Globus pallidus (tissue), 1 donor: ENCODE results near the gene SEC11C.

ENCODE experiments used
- DNase-seq: peaks from one replicate; pipeline ENCODE4 v3.0.0-alpha.2; 2015; ENCODE audit warnings: low spot score

SEC11C gene

DNA sequence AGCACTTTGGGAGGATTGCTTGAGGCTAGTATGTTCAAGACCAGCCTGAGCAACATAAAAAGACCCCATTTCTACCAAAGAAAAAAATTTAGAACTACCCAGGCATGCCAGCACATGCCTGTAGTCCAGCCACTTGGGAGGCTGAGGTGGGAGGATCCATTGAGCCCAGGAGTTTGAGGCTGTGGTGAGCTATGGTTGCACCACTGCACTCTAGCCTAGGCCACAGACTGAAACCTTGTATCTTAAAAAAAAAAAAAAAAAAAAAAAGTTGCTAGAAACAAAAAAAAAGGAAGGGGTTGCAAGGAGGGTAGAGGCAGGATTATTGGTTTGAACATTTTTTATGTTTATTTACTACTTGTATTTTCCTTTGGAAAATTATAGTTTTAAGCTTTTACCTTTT, 4.8 kb downstream of the SEC11C start:
- no peak for DNase-seq

DNA sequence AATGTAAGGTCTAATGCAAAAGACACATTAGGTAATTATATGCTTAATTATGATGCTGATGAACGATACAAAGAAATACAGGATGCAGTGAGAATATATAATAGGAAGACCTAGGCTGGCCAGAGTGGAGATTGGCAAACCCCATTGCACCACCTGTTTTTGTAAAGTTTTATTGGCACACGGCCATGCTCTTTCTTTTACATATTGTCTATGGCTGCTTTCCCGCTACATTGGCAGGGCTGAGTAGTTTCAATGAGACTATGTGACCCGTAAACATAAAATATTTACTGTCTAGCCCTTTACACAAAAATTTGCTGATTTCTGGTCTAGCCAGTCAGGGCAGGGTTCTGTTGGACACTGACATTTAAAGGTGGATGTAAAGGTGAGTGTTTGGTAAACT, 5.4 kb downstream of the SEC11C start:
- no peak for DNase-seq

DNA sequence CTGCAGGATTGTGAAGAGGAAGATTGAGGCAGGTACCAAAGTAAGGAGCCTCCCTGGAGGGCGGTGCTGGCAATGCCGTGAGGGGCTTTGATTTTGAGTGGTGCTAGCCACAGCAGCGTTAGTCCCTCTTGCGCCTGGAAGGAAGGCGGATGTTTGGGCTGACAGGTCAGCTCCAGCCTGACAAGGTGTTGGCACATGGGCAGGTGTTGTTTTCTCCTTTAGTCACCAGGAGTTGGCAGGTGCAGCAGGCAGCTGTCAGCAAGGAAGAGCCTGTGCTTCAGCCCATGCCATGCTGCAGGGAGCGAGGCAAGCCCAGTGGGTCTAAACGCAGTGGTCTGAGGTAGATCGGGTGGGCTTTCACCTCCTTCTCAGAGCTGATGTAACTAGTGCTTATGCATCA, 8.5 kb downstream of the SEC11C start:
- DNase-seq: no peak

DNA sequence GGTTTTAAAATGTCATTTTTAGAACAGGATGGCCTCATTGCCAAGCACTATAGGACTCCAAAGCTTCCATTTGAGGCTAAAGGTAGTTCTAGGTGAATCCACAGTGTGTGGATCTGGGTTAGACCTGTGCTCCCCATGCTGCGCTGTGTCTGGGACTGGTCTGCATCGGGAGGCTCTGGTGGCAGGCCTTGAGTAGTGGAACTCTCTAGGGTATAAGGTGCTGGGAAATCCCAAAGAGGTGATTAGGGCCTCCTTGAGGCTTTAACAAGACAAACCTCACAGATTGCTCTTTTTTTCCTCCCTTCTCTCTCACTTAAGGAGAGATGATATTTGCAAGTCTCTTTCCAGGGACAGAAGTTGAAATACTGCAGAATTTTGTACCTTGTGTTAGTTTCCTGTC, 9.3 kb downstream of the SEC11C start:
- no peak for DNase-seq

DNA sequence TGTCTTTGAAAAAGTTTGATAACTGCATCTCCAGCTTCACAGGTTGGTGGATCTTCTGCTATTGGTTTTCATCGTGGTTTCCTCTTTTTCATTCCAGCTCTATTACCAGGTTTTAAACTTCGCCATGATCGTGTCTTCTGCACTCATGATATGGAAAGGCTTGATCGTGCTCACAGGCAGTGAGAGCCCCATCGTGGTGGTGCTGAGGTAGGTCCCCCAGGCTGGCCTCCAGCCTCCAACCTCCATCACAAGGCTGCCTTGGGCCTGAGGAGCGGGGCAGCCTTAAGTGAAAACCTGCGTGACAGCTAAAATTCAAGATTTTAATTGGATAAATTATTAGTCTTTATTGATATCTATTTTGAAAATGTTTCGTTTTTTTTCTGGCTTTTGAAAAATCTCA, 9.7 kb downstream of the SEC11C start:
- no peak for DNase-seq

DNA sequence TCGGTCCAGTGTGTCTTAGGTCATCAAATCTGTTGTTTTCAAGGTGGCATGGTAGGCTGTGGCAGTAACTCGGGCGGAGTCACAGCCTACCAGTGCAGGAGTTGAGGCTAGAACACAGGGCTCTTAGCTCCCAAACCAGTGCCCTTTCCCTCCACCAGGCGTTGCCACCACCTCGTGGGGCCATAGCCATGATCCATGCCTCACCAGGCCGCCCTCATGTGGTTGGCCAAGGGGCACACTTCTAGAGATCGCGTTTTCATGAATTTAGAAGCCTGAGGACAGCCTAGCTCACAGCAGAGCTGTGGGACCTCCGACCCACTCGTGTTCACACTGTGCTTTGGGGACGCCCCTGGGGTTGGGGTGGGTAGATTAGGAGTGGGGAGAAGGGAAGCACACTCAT, 10.6 kb downstream of the SEC11C start:
- no peak for DNase-seq

DNA sequence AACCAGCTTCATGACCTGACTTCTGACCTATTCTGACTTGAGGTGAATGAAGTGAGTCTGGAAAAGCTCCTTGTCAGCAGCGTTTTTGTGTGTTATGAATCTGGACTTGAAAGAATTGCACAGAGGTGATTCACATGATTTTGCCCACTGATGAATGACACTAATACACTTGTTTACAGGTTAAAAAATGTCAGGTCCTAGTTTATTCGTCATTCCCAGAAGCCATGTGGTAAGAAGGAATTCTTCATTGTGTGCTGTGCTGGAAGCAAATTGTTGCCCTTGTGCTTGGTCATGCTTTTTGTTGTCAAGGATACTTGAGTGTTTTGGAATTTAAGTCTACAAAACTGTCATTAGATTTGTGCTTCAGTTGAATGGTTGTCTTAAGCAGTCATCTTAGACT, 15.5 kb downstream of the SEC11C start:
- peak; percentile 21 for DNase-seq

DNA sequence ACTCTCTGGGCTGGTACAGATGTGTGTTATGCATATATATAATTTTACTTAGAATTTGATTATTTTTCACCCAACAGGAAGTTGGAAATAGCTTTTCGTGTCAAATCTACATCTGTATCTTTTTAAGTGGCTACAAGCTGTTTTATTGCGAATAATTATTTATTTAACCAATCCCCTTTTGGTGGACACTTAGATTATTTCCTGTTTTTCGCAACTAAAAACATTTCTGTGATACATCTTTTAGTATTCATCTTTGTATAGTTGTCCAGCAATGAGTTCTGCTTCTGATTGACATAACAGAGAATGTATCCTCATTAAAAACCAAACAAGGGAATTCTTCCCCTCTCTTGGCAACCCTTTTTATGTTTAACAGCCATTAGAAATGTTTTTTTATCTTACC, 16.6 kb downstream of the SEC11C start:
- DNase-seq: no peak

DNA sequence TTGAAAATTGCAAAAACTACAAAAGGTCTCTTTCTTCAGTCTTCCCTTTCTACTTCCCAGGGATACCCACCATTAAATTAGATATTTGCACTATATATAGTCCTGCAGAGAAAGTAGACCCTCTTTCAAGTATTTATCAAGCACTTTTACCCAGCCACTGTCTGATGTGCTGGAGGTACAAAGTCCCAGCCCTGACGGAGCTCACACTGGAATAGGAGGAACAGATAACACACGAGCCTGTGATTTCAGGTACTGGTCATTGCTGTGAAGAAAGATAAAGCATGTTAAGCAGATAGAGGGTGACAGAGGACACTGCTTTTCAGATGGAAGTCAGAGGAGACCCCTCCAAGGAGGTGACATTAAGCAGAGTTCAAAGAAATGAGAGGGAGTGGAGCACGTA, 19.6 kb downstream of the SEC11C start:
- DNase-seq: no peak

DNA sequence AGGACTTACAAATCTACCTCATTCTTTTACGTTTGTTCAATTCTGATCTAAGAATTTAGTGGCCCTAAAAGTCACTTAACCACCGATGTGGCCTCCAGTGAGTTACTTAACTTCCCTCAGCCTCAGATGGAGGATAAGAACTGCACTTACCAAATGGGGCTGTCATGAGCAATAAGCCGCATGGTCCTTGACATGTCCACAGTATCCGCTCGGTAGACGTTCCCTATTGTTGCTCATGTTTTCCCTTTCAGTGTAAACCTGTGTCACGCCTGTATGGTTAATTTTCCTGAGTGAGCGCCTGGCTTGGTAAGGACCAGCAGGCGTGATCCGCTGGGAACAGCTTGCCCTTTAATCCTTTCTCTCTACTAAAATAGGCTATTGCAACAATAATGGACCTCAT, 20.3 kb downstream of the SEC11C start:
- DNase-seq: no peak

DNA sequence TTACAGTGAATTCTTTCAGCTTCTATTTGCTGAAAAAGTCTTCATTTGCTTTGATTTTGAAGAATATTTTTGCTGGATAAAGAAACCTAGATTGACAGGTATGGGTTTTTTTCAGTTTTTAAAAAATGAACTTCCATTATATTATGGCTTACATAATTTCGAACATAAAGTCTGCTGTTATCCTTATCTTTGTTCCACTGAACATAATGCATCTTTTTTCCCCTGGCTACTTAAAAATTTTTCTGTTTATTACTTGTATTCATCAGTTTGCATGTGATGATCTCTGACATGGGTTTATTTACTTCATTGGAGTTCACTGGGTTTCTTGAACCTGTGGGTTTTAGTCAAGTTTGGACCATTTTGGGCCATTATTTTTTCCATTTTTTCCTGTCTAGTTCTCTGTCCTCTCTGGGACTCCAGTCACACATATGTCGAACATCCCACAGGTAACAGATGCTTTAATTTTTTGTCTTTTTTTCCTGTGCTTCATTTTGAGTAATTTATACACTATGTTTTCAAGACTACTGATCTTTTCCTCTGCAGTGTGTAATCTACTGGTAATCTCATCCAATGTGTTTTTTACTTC, 33.1 kb downstream of the SEC11C start:
- DNase-seq: no peak

DNA sequence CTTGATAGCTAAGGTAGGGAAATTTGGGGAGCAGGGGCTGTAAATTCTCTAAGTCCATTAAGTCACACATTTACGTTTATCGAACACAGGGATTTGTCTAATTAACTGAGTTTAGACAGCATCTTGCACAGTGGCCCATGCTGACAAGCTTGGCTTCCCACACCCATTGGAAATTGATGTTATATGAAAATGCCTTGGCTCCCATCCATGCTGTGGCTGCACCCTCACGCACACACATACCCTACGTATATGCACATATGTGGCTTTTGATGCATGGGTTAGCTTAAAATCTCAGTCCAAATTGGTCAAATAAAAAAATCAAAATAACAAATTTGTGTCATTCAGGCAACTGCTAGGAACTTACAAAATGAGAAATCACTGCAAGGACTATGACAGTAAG, 37.8 kb downstream of the SEC11C start:
- DNase-seq: no peak

DNA sequence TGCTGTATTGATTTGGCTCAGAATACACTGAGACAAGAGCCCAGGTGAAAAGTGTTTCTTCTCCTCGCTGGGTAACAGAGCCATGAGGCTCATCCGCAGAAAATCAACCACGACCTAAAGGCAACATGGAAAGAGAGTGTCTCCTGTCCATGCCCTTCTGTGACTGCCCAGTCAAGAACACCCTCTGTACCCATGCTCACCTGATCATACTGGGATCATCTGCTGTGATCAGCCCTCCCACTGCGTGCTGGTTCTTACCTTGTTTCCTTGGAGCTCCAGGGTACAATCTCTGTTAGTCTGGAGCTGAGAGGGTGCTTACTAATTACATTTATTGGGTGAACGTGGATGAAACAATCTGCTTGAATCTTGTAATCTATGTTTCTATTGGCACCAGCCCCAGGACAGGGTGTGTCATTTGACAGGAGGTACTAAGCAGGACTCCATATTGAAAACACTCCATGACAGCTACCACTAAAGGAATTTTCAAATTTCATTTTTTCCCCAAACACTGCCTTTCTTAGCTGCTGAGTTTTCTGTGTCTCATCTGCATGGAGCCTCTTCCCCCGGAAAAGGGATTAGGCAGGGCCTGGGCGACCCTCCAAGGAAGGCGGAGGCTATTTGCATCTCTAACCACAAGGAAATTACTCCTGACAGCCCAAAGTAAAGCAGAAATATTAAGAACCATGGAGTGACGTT, 40.6 kb downstream of the SEC11C start:
- no peak for DNase-seq

DNA sequence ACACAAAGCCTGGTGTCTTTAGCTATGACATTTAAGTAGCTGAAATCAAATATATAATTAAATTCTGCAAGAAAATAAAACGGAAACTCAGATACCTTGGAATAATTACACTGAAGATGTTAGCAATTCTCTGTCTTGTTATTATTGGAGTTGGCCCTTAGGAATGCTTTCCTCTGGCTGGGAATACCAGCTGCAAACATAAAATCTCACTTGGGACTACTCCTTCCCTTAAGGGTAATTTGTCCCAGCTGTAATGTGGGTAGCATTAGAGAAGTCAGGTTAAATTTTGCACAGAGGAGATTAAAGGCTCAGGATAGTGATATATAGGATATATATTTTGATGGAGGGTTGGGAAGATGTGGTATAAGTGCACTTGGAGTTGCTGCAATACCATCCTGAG, 43.0 kb downstream of the SEC11C start:
- DNase-seq: no peak

DNA sequence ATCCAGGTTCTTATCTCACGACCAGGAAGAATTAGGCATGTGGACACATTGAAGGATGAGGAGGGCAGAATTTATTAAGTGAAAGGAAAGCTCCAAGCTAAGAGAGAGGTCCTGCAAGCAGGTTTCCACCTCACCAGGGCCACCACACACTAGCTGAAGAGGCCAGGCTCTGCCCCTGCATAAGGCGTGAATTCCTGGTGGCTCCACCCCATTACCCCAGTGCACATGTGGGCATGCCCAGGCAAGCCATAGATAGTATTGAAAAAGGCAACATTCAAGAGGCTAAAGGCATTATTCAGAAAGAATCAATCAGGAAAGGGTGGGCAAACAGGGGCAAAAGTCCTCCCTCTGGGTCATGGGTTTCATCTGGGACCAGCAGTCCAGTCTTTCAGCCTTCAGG, 49.3 kb downstream of the SEC11C start:
- DNase-seq: no peak

DNA sequence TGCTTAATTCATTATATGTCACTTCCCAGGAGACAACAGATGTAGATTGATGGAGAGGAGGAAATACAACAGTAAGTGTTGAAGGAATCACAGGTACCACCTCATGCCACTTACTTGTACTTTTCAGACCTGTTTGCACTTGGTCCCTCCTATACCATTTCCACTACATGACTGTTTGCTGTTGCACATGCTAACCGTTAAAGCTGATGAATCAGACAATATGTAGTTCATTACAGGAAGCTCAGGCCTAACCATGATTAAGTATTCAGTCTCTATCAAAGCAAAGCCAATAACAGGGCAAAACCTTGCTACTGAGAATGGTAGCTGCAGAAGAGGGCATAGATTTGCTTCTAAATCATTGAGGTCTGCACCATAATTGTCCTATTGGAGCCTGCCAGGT, 50.1 kb downstream of the SEC11C start:
- DNase-seq: no peak

DNA sequence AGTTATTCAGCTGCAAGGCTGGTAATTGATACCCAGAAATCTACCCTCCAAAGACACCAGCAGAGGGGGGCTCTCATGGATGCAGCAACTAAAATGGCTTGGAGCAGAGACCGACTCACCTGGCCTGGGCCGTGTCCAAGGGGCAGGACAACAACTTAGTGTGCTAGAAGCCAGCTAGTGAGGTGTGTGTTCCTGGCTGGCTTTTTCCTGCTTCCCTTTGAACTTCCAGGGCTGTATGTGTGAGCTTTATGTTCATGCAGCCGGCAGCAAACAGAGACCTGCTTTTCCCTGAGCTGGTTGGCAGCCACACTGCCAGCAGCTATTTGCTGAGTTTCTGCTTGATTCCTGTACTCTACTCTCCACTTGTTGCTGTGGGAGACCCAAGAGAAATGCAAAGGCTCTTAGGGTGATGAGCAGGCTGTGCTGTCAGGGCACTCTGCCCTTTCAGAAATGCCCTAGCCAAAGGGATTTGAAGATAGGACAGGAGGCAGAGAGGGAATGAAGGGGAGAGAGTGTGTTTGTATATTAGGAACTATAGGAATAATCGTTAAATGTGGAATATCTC, 56.6 kb downstream of the SEC11C start:
- no peak for DNase-seq

DNA sequence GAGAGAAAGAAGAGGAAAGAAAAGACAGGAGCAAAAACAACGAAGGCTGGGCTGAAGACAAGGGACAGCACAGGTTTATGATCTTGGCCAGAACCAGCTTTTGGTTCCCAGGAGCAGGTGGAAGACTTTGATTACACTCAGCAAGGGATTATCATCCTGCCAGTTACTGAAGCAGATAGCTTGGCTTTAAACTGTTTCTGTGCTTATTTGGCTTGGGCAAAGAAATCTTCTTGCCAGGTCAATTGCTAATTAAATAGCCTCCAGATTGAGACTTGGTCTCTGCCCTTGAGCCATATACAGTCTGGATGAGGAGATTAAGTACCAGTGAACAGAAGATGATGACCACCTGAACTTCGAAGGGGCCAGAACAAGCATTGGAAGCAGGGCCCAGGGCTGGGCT, 58.0 kb downstream of the SEC11C start:
- DNase-seq: no peak

DNA sequence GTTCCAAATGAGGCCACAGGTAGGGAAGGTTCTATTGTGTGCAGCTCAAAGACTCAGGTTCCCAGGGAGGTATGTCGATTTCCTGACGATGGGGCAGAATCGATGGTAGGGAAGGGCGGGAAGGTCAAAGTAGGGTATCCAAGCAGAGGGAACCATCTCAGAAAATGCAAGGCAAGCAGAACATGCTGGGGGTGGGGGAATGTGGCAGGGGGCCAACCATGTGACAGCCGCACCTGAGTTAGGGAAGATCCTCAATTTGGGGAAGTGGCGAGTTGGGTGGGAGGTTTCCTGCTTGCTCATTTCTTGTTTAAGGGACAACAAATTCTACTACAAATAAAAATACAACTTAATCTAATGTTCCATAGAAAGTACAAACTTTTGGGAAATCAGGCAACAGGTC, 58.5 kb downstream of the SEC11C start:
- no peak for DNase-seq

DNA sequence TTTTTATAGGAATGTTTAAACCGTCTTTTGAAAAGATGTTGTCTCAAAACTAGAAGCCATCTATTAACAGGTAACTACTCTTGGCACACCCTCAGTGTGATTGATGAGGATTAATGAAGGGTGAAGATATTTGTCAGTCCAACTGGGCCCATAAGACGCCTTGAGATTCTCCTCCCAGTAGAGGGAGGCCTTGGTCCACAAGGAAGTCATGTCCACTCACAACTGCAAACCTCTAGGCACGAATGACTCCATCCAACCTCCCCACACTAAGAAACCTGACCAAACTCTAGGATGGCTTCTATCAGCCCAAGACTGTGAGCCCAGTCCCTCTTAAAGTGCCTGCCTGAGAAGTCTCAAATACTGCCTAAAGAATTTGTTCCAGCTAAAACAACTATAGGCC, 61.1 kb downstream of the SEC11C start:
- no peak for DNase-seq

DNA sequence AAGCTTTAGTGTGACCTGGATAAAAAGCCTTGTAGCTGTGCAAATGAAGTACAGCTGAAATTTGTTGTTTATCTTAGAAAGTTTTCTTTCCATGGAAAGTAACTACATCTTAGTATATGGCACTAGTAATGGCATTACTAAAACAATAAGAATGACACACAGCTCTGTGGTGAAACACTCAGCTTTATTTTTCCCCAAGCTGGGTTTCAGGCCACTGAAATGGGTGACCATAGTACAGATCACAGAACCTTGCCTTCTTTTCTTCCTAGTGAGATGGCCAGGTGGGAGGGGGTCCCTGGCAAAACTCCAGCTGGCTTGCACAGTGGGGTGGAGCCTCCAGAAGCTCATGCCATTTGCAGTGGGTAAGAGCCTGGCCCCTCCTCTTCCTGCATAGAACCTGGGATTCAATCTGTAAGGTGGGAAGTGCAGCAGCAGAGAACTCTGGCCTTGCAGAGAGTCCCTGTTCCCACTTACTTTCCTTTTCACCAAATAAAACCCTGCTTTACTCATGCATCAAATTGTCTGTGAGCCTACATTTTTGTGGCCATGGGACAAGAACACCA, 62.7 kb downstream of the SEC11C start:
- no peak for DNase-seq

DNA sequence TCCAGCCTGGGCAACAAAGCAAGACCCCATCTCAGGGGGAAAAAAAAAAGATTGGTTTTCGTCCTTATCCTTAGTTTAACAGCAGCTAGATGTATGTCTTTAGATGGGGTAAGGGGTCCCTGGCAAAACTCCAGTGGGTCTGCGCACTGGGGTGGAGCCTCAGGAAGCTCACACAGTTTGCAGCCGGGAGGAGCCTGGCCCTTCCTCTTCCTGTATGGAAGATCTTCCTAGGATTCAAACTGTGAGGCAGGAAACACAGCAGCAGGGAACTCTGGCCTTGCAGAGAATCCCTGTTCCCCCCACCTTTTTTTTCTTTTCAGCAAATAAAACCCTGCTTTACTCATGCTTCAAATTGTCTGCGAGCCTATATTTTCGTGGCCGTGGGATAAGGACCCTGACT, 67.8 kb downstream of the SEC11C start:
- DNase-seq: no peak
